Large intestine (tissue), 3 donors: ENCODE measurements around the gene SMARCB1. TPM values are rescaled to one million over a fixed set of nuclear protein-coding genes. Genes with fewer than 3 reads are reported as not detected.

ENCODE experiments used
- DNase-seq, 2 donors: peaks; one replicate each; pipeline versions ENCODE4 v3.0.0 to v3.0.0-alpha.2; 2013
- H3K27ac ChIP-seq: one replicate; pipeline ENCODE4 v1.5.1; 2013; ENCODE audit warnings: low read length
- H3K27me3 ChIP-seq: 2 replicates; pipeline ENCODE4 v1.6.1; 2013; ENCODE audit warnings: low read length; ENCODE audit not compliant: control insufficient read depth, insufficient read depth
- H3K36me3 ChIP-seq: 2 replicates; pipeline ENCODE4 v1.6.1; 2013; ENCODE audit warnings: low read length; ENCODE audit not compliant: control insufficient read depth, insufficient read depth
- H3K4me1 ChIP-seq: one replicate; pipeline ENCODE4 v1.6.1; 2013; ENCODE audit warnings: low read length; ENCODE audit not compliant: control insufficient read depth, insufficient read depth
- H3K4me3 ChIP-seq: one replicate; pipeline ENCODE4 v1.5.1; 2013; ENCODE audit warnings: low read length
- H3K9me3 ChIP-seq: one replicate; pipeline ENCODE4 v1.6.1; 2013; ENCODE audit warnings: mild to moderate bottlenecking, low read depth, low read length, moderate library complexity; ENCODE audit not compliant: control insufficient read depth
- WGBS: methylation state at CpG from one replicate; pipeline ENCODE4 v1.1.5; 2013; ENCODE audit warnings: low lambda C conversion rate; ENCODE audit not compliant: insufficient coverage; 5-methylcytosine and 5-hydroxymethylcytosine counted together
- polyA plus RNA-seq: library from polyadenylated mRNA; unstranded; fragments of 120-200 nt; gene quantifications from one replicate; pipeline ENCODE4 v1.2.1, GENCODE V29; 2013

SMARCB1 gene
- polyA plus RNA-seq, 1 donor, result 84.8 TPM

DNA sequence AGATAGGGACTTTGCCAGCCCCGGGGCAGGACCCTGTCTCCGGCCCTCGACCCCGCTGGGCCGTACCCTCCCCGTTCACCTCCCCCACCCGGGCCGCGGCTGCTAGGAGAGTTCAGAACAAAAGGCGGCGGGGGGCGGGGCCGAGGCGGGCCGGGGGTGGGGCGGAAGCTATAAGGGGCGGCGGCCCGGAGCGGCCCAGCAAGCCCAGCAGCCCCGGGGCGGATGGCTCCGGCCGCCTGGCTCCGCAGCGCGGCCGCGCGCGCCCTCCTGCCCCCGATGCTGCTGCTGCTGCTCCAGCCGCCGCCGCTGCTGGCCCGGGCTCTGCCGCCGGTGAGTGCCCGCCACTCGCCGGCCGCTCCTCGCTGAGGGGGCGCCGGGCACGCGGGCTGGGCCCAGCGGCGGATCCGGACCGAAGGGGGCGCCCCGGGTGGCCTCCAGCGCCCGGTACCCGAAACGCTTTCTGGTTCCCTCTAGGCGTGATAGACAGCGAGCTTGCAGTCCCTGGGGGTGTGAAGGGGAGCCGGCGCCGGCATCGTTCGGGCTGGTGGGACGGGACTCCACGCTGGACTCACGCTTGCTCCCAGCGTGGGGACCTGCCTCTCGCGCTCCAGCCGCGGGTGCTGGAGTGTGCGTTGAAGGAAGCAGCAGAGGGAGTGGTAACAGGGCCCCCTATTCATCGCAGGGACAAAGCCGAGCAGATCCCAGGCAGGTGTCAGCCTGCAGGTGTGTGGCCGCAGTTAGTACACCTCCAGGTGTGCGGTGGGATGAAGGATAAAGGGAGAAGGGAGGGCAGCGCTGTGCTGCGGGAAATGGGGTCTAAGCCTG is 13.9 kb upstream of the SMARCB1 start, which contains the start of gene MMP11:
TSS of gene MMP11 (plus strand) at position 201 of the 825 bp plus-strand sequence. CDS start at position 223, 22 bp downstream.
- H3K36me3 ChIP-seq, result no peaks in the 10 kb centered on the region
- peaks cover 39% of the 10 kb centered on the region for H3K4me1 ChIP-seq
- H3K27ac ChIP-seq, result no peak within 1 kb of the TSS
- H3K4me3 ChIP-seq, result peak within 1 kb of the TSS; percentile 41
- WGBS, result no CpG with 5 or more reads among the region's 79 CpGs
- peaks cover 2% of the 10 kb centered on the region for H3K27me3 ChIP-seq
- H3K9me3 ChIP-seq, result no peaks in the 10 kb centered on the region
- DNase-seq, result peak in 1 of 2 donors; percentile 55

- H3K27ac ChIP-seq, result no peak overlapping the region
These were observed 13.2 kb upstream of the SMARCB1 start for GRCh38 chr22:23773483-23774113.

GRCh38 chr22:23774114-23774921 is 12.4 kb upstream of the SMARCB1 start:
- no CpG with 5 or more reads among the region's 12 CpGs for WGBS
- Histone ChIP-seq H3K27me3 (peaks cover 2% of the 10 kb centered on the region), H3K4me3 (no peak overlapping the region), H3K36me3 (no peaks in the 10 kb centered on the region), H3K27ac (no peak overlapping the region), H3K4me1 (peaks cover 46% of the 10 kb centered on the region), H3K9me3 (no peaks in the 10 kb centered on the region)
- no peak for DNase-seq

More at GRCh38 chr22:23773483-23774113, 13.2 kb upstream of the SMARCB1 start:
- Histone ChIP-seq H3K27me3 (peaks cover 2% of the 10 kb centered on the region), H3K4me1 (peaks cover 46% of the 10 kb centered on the region), H3K9me3 (no peaks in the 10 kb centered on the region), H3K36me3 (no peaks in the 10 kb centered on the region), H3K4me3 (peak overlapping the region; percentile 41)
- DNase-seq, result no peak
- 42% methylated on average over 4 of the region's 7 CpGs for WGBS

DNA sequence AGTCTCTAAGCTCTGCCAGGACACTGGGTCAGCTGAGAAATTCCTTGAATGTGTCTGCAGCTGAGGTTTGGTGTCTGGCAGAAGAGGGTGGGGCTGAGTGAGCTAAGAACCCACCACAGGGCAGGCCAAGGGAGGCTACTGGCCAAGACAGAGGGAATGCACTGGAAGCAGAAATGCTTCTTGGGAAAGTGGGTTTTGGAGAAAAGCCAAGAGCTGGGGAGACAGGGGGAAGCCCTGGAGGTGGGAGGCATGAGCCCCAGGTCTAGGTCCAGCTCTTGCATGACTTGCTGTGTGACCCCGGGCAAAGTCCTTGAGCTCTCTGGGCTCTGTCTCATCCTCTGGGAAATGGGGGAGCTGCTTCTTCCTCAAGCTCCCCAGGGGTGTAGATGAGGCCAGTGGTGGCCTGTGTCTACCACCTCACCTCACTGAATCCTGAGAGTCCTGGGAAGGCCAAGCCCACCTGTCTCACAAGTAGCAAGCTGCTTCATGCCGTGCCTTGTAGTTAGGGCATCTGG is 11.8 kb upstream of the SMARCB1 start:
- H3K9me3 ChIP-seq, result no peaks in the 10 kb centered on the region
- WGBS, result no CpG with 5 or more reads among the region's 2 CpGs
- DNase-seq, result no peak

DNA sequence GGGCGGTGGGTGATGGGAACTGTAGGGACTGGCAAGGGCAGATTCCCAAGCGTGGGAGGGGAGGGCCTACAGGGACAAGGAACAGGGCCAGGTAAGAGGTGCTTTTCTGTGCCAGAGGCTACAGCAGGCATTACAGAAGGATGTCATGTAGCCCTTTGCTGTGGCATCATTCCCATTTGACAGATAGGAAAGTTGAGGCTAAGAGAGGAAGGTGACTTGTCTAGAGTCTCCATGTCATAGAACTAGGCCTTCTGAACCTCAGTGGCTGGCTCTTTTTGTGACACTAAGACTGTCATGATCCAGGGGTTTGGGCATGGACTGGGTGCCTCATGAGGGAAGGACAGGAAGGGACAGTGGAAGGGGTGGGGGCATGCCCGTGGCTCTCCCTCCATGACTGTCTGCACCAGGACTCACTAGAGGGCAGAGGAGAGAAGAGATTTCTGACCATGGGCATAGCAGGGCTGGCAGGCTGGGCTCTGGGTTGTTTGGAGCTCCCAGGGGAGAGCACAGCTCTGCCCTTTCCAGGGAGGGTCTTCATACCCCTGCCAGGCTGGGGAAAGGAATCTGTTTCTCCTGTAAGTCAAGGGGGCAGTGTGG is 10.9 kb upstream of the SMARCB1 start:
- H3K27ac ChIP-seq, result no peak overlapping the region
- no peak overlapping the region for H3K4me3 ChIP-seq
- no peaks in the 10 kb centered on the region for H3K9me3 ChIP-seq
- peaks cover 2% of the 10 kb centered on the region for H3K27me3 ChIP-seq
- H3K4me1 ChIP-seq, result peaks cover 48% of the 10 kb centered on the region
- WGBS, result no CpG with 5 or more reads among the region's 3 CpGs
- no peaks in the 10 kb centered on the region for H3K36me3 ChIP-seq
- no peak for DNase-seq

More for the DNA sequence above, 11.8 kb upstream of the SMARCB1 start:
- no peaks in the 10 kb centered on the region for H3K36me3 ChIP-seq
- peaks cover 2% of the 10 kb centered on the region for H3K27me3 ChIP-seq
- no peak overlapping the region for H3K4me3 ChIP-seq
- H3K4me1 ChIP-seq, result peaks cover 43% of the 10 kb centered on the region
- no peak overlapping the region for H3K27ac ChIP-seq

DNA sequence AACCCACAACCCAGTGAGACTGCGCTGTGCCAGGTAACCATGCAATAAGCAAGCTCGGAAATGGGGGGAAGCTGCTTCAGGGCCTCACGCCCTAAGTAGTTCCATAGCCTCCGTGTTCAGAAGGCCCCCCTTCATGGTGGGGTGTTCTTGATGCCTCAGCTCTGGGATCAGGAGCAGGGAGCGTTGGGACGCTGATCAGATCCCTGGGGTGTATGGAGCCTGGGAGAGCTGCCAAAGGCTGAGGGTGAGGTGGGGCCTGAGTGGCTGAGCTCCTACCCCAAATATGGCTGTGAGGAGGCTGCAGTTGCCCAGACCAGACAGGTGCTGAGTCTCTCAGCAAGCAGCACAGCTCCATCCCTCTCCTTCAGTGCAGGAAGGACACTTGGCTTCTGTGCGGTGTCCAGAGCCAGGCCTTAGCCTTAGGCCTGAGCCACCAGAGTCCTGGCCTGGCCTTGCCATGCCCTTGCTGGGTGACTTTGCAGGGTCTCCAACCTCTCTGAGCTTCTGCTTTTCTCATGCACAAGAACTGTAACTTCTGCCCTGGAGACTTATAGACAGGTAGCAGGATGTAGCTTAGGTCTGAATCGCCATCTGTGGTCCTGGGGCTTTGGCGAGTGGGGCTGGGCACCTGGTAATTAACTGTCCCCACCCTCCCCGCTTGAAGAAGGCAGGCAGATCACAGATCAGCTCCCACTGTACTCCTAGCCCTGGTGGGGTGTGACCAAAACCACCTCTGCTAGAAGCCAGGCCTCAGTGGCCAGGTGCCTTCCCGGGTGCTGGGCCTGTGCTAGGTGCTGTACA is 8.8 kb upstream of the SMARCB1 start:
- peaks cover 2% of the 10 kb centered on the region for H3K27me3 ChIP-seq
- no peak overlapping the region for H3K4me3 ChIP-seq
- WGBS, result 100% methylated on average over 1 of the region's 11 CpGs
- H3K9me3 ChIP-seq, result no peaks in the 10 kb centered on the region
- H3K27ac ChIP-seq, result peak overlapping the region; percentile 2
- no peaks in the 10 kb centered on the region for H3K36me3 ChIP-seq
- peaks cover 63% of the 10 kb centered on the region for H3K4me1 ChIP-seq
- DNase-seq, result no peak

DNA sequence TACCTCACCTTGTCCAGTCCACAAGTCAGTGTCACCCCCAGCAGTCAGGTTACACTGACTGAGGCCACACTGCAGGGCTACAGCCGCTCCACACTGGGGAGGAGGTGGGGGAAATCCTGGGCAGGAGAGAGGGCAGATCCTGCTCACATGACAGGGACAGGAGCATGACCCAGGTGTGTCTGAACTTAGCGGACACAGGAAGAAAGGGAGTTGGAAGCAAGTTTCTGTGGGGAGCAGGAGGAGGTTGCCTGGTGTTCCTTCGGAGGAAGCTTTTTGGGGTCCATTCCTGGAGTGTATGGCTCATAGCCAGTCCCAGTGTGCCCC is 8.2 kb upstream of the SMARCB1 start:
- no CpG with 5 or more reads among the region's 3 CpGs for WGBS
- no peaks in the 10 kb centered on the region for H3K9me3 ChIP-seq
- H3K4me3 ChIP-seq, result no peak overlapping the region
- H3K36me3 ChIP-seq, result no peaks in the 10 kb centered on the region
- peaks cover 63% of the 10 kb centered on the region for H3K4me1 ChIP-seq
- DNase-seq, result peak; percentile 69 to 75
- no peaks in the 10 kb centered on the region for H3K27me3 ChIP-seq
- peak overlapping the region; percentile 44 for H3K27ac ChIP-seq

GRCh38 chr22:23779083-23779482 is 7.7 kb upstream of the SMARCB1 start:
- H3K27me3 ChIP-seq, result no peaks in the 10 kb centered on the region
- H3K4me3 ChIP-seq, result no peak overlapping the region
- no peaks in the 10 kb centered on the region for H3K9me3 ChIP-seq
- no CpG with 5 or more reads among the region's 16 CpGs for WGBS
- peaks cover 63% of the 10 kb centered on the region for H3K4me1 ChIP-seq
- no peak for DNase-seq
- H3K36me3 ChIP-seq, result no peaks in the 10 kb centered on the region
- H3K27ac ChIP-seq, result peak overlapping the region; percentile 44

- Histone ChIP-seq H3K4me3 (no peak overlapping the region), H3K36me3 (no peaks in the 10 kb centered on the region), H3K27me3 (no peaks in the 10 kb centered on the region), H3K9me3 (no peaks in the 10 kb centered on the region), H3K4me1 (peaks cover 63% of the 10 kb centered on the region), H3K27ac (no peak overlapping the region)
- no peak for DNase-seq
- no CpG with 5 or more reads among the region's 5 CpGs for WGBS
These were observed 7.0 kb upstream of the SMARCB1 start for GRCh38 chr22:23779731-23780130.
